Fibroblast of skin of back (primary cell): Measurements from ENCODE around the gene ZNRF3.
"Not testable (repeated sequence)": the region's sequence is repeated elsewhere in the genome, so short reads cannot be mapped to it uniquely, and the experiment has no call there.

Source experiments
- DNase-seq: peaks from one replicate; pipeline ENCODE4 v3.0.0-alpha.2; 2013

The ZNRF3 gene

DNA sequence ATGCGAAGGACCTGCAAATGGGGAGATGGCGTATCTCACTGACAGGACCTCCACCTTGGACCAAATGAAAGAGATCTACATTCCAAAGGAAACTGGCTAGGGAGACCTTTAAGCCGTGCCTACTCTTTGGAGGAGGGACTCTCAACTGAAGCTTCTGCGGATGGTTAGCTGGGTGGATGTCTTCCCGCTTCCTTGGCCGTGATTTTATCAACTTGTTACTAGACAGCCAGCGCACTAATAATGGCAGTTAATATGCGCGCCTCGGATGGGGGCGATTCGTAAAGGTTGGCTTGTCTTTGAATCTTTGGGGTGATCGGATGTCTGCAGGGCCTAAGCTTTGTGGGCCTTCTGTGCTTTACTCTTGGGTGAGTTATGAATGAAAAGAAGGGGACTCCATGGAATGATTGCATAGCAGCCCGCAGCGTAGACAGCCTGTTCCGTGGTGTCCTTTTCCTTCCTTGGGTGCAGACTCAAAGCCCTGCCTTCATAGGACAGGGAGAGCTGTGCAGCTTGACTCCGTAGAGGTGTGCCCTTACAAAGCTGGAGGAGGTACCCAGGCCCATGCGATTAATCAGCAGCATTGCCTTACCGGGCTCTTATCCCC lies 1.5 kb downstream of the ZNRF3 start:
- DNase-seq, result no peak

DNA sequence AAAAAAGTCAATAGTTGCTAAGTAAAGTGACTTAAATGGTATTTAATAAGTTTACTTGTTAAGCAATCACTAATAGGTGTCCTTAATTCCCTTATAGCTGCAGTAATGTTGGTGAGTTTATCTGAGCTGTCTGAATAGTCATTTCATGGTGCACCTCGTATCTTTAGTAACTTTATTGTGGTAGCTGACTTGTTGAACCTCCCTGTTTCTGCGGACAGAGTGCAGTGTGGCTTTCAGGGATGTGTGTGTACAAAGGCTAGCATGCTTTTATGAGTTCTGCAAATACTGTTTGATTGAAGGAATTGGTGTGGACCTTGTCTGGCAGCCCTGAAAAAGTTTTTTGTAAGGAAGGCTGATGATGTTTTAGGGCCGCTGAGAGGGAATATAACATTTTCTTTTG lies 2.6 kb downstream of the ZNRF3 start:
- DNase-seq, result no peak

DNA sequence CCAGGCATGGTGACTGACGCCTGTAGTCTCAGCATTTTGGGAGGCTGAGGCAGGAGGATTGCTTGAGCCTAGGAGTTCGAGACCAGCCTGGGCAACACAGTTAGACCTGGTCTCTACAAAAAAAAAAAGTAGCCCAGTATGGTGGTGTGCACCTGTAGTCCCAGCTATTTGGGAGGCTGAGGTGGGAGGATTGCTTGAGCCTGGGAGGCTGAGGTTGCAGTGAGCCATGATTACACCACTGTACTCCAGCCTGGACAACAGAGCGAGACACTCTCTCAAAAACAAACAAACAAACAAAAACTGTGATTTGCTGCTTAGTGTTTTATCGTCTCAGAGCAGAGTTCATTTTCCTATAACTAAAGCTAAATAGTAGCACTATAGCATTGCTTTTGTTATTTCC lies 3.3 kb downstream of the ZNRF3 start:
- DNase-seq, result not testable (repeated sequence)

DNA sequence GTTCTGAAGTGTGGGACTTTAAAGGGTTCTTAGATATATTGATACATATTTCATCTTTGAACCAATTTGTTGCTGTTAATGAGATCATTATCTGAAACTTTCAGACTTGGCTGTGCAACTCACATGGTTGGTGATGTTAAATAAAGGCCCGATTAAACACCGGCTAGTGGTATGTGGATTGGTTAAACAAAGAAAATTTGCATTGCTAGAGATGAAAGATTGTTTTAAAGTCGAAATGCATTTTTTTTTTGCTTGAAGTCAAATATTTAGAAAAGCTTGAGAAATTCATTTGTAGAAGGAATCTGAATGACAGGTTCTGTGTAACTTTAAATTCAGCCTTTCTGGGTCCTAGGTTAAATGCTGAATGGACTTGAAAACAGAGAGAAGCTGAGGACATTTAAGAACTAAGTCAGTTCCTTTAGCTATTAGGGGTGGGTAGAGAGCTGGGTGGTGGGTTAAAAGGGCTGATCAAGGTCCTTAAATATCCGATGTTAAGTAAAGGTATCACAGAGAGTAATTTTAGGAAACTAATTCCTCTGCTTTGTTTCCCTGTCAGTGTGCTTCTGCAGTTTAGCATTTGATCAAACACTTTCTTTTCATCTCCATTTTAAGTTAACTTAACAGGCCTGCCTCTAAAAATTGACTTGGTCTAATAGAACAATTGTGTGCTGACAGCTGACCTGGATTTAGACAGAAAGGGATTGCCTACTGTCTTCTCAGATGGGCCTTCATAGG lies 4.5 kb downstream of the ZNRF3 start:
- no peak for DNase-seq

DNA sequence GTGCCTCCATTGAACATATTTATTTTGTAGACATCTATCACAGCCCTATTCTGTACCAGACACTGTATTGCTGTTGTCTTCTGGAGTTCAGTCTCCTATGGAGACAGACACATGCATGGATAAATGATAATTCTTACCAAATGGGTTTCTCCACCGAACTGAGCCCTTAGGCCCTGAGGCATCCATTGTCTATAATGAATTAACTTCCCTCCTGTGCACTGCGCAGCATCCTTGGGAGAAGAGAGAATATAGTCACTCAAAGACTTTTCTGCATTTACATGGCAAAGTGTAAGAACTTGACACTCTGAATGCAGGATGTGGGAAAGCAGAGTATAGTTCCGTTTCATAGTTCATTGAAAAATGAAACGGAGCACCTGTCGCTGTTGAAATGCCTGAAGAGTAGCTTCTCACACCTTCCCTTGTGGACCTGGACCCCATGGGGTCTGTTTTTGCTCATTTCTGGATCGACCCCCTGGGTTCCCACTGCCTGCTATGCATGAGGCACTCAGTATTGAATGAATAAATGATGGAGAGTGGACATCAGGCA lies 6.2 kb downstream of the ZNRF3 start:
- DNase-seq, result no peak

GRCh38 chr22:28891156-28891733 lies 7.9 kb downstream of the ZNRF3 start:
- no peak for DNase-seq

- DNase-seq, result no peak
These were observed 8.9 kb downstream of the ZNRF3 start for GRCh38 chr22:28892175-28892731.

- no peak for DNase-seq
These were observed 10.4 kb downstream of the ZNRF3 start for GRCh38 chr22:28893810-28894209.

- DNase-seq, result no peak
These were observed 11.0 kb downstream of the ZNRF3 start for GRCh38 chr22:28894334-28894733.

GRCh38 chr22:28894807-28895206 lies 11.4 kb downstream of the ZNRF3 start:
- DNase-seq, result no peak

DNA sequence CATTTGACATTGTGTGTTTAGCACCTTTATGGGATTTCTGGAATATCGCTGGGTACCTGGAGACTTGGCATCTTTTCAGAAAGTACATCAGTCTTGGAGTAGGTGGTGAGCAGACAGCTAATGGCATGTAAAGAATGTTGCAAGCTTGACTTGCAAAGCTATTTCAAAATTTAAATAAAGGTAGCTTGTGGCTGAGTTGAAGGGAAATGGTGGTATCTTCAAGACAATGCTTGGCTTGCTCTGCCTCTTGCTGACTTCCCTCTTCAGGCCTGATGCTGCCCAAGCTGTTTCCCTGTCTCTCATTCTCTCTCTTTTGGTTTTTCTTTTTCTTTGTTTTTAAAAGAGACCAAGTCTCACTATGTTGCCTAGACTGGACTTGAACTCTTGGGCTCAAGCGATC lies 13.2 kb downstream of the ZNRF3 start:
- no peak for DNase-seq

GRCh38 chr22:28898233-28898629 lies 14.9 kb downstream of the ZNRF3 start:
- DNase-seq, result no peak

GRCh38 chr22:28899199-28899853 lies 16.0 kb downstream of the ZNRF3 start:
- peak; percentile 45 for DNase-seq

GRCh38 chr22:28900379-28900925 lies 17.1 kb downstream of the ZNRF3 start:
- DNase-seq, result no peak

DNA sequence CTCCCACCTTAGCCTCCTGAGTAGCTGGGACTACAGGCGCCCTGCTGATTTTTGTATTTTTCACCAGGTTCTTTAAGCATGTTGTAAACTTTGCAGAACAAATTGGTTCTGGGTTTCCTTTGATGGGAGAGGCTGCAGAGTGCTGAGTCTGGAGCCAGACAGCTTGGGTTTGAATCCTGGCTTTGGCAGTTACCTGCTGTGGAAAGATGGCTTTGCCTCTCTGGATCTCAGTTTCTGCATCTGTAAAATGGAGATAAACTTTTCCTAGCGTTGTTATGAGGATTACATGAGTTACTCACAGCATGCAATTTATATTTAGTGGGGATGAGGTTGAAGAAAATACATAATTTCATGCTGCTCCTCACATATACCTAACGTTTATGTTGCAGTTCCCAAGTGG lies 19.1 kb downstream of the ZNRF3 start:
- no peak for DNase-seq

DNA sequence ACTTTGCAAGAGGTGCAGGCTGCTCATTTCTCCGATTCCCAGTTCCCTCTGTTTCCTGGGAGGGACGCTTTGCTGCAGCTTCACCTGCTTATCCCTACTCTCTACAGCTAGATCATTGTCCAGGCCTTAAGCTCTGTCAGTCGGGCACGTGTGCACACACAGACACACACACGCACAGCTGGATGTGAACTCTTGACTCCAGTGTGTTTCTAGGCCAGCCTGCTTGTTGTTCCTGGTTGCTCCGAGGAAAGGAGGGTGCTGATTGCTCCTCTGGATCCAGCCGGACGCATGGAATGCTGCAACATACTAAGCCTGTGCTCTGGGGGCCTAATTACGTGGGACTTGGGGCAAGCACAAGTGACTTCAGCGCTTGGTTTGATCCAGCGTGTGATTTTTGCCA lies 19.7 kb downstream of the ZNRF3 start:
- DNase-seq, result no peak

GRCh38 chr22:28903729-28904128 lies 20.4 kb downstream of the ZNRF3 start:
- DNase-seq, result no peak

DNA sequence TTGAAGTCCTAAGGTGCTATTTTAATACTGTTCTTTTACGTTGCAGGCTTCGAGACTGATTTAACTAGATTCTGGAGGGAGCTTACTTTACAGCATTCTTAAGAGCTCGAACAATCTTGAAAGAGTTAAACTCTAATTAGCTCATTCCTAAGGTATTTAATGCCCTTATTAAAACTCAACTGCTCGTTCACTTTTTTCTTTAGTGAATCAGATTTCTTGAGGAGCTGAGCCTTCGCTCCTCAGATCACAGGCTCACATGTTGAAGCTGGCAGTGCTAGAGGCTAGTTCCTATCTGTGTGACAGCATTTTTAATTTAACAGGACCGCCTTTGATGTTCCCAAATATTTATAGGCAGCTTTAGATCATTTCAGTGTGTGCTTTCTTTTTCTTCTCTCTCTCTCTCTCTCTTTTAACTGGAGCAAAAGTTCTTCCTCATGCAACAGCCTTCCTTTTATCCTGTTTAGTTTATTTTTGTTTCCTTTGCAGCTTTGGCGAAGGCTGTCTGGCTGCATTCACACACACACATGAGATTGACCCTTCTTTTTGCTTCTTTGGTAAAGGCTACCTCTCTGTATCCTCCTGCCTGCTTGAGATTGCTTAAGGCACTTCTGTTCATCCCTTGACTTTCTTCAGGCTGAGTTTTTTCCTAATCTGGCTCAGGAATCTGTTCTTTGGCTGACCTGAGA lies 21.0 kb downstream of the ZNRF3 start:
- DNase-seq, result peak; percentile 41

DNA sequence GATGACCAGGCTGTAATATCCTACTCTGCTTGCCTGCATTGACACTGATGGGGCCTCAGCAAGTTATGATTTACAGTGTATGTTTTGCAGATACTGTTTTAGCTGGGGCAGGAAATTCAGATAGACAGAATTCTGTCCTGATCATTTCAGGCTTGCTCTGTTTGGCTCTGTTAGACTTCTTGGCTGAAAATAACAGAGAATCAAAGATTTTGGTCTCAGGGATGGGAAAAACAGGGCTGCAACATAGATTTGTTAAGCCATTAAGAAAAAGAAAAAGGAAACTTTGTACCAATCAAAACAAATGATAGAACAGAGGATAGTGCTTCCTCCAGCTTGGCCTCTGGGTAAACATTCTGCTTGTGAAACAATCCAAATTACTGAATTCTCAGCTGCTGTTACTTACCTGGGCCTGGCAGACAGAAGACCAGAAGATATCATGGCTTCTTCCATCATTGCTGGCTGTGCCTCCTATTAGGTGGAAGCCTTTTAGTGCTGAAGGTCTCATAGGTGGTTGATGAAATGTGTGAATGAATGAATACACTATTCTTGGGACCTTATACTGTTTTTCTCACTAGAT lies 22.0 kb downstream of the ZNRF3 start:
- DNase-seq, result no peak

GRCh38 chr22:28906312-28906711 lies 22.9 kb downstream of the ZNRF3 start:
- no peak for DNase-seq

DNA sequence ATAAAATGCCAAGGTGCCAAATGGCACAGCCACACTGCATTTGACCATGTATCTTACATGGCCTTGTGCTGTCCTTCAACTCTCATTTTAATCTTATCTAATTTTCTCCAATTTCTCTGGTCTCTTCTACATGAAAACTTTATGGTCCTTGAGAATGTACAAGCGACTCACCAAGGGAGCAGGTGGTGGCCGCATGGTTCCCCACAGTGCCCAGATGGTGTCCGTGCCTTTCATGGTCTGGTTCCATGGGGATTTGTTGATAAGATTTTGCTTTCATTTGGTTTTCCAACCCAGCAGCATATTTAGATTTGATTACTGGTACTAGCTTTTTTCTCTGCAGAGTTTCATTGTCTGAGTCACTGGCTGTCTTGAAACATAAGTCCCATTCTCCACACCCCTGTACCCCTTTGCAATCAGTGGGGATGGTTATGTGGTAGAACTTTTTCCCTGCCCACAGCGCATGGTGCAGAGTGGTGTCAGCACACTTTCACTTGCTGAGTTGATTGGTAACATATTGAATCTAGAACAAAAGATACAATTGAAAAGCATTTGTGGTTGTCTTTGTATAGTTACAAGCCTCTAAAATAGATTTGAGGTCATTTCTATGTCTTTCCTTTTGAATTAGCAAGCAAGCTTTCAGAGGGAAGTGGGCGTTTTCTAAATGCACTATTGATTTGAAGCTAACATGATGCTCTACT lies 24.1 kb downstream of the ZNRF3 start:
- DNase-seq, result no peak
